NCI-H1092 (cell line): ENCODE results near the gene DPYSL4.

Experiments
- DNase-seq: peaks from one replicate; lab custom pipeline; 2025; lab: John Stamatoyannopoulos, UW

DPYSL4 gene

GRCh38 chr10:132228616-132229015, 41.9 kb downstream of the DPYSL4 start:
- no peak for DNase-seq

GRCh38 chr10:132229096-132229495, 42.3 kb downstream of the DPYSL4 start:
- no peak for DNase-seq

GRCh38 chr10:132229834-132230556, 43.2 kb downstream of the DPYSL4 start:
- no peak for DNase-seq

- DNase-seq = no peak
These were observed 43.9 kb downstream of the DPYSL4 start for GRCh38 chr10:132230557-132231210.

GRCh38 chr10:132231656-132232022, 44.9 kb downstream of the DPYSL4 start:
- no peak for DNase-seq

GRCh38 chr10:132232023-132232951, 45.5 kb downstream of the DPYSL4 start:
- no peak for DNase-seq

GRCh38 chr10:132232981-132233380, 46.2 kb downstream of the DPYSL4 start:
- no peak for DNase-seq

GRCh38 chr10:132233501-132234085, 46.8 kb downstream of the DPYSL4 start:
- no peak for DNase-seq

- no peak for DNase-seq
These were observed 48.1 kb downstream of the DPYSL4 start for GRCh38 chr10:132234860-132235259.

GRCh38 chr10:132236161-132236560, 49.4 kb downstream of the DPYSL4 start:
- DNase-seq = no peak

- no peak for DNase-seq
These were observed 50.1 kb downstream of the DPYSL4 start for GRCh38 chr10:132236881-132237280.

- DNase-seq = no peak
These were observed 50.6 kb downstream of the DPYSL4 start for GRCh38 chr10:132237396-132237795.

GRCh38 chr10:132237871-132238270, 51.1 kb downstream of the DPYSL4 start:
- DNase-seq = no peak

GRCh38 chr10:132238371-132239125, 51.8 kb downstream of the DPYSL4 start:
- DNase-seq = no peak

GRCh38 chr10:132239126-132240031, 52.6 kb downstream of the DPYSL4 start:
- no peak for DNase-seq

- no peak for DNase-seq
These were observed 53.4 kb downstream of the DPYSL4 start for GRCh38 chr10:132240156-132240555.

- DNase-seq = no peak
These were observed 53.8 kb downstream of the DPYSL4 start for GRCh38 chr10:132240581-132240980.

GRCh38 chr10:132241086-132241485, 54.3 kb downstream of the DPYSL4 start:
- DNase-seq = no peak

GRCh38 chr10:132241496-132241895, 54.7 kb downstream of the DPYSL4 start:
- DNase-seq = no peak

GRCh38 chr10:132242103-132242840, 55.5 kb downstream of the DPYSL4 start:
- no peak for DNase-seq
